ENCODE measurements around the gene SEMA3G. TPM values are rescaled to one million over a fixed set of nuclear protein-coding genes. Genes with fewer than 3 reads are reported as not detected.

The SEMA3G gene
- total and polyA plus RNA-seq, 2 experiments from 2014 or later, result 0.47 to 2.5 TPM

DNA sequence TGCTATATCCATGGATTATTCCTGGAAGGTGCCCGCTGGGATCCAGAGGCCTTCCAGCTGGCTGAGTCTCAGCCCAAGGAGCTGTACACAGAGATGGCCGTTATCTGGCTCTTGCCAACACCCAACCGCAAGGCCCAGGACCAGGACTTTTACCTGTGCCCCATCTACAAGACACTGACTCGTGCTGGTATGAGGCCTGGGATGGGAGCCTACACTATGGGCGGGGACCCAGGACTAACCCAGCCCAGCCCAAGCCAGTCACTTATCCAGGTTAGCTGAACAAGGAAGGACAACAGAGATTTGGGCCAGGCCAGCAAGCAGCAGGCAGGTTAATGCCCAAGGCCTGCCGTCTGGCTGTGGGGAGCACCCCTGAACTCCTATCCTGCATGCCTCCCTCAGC lies 45.3 kb downstream of the SEMA3G start:
- Histone ChIP-seq H3K27me3 (ENCODE audit: insufficient read depth) (no peaks in the 10 kb centered on the region), H3K27ac (ENCODE audit: low read depth) (no peak overlapping the region), H4K20me1 (replicated peaks; ENCODE audit: insufficient read depth) (no peaks in the 10 kb centered on the region; the same call in 1 of the 2 replicates), H3K79me2 (replicated peaks; ENCODE audit: insufficient read depth) (no peaks in the 10 kb centered on the region), H3F3A (replicated peaks; ENCODE audit: low read depth) (no peaks in the 10 kb centered on the region), H2AFZ (no peak overlapping the region), H3K4me1 (ENCODE audit: insufficient read depth) (no peaks in the 10 kb centered on the region), H3K36me3 (ENCODE audit: insufficient read depth) (no peaks in the 10 kb centered on the region), H3K4me2 (no peak overlapping the region), H3K4me3 (no peak overlapping the region), H3K9me2 (ENCODE audit: insufficient read depth) (no peaks in the 10 kb centered on the region)
- H3K4me1 Mint-ChIP-seq, result no peaks in the 10 kb centered on the region
- H3K27ac Mint-ChIP-seq, result no peak overlapping the region
- H3K36me3 Mint-ChIP-seq (ENCODE audit: low read depth), result peaks cover 35% of the 10 kb centered on the region
- ATAC-seq (no peak), DNase-seq (ENCODE audit: low spot score) (no peak)
- H3K4me3 Mint-ChIP-seq, result no peak overlapping the region
- peaks cover 13% of the 10 kb centered on the region for H3K27me3 Mint-ChIP-seq (ENCODE audit: insufficient read depth, low read depth, poor library complexity)
- no peaks in the 10 kb centered on the region for H3K9me3 Mint-ChIP-seq
- no peak for TF ChIP-seq POLR2AphosphoS5 (IDR thresholded peaks at IDR 0.05; ENCODE audit: low read depth)
- TF ChIP-seq EZH2phosphoT487 (IDR thresholded peaks at IDR 0.05; ENCODE audit: unreplicated experiment), result no peak
- no peak for TF ChIP-seq CREB1 (CRISPR knock-in tag; IDR thresholded peaks at IDR 0.05; ENCODE audit: low read depth)
- TF ChIP-seq, protein P1, sequence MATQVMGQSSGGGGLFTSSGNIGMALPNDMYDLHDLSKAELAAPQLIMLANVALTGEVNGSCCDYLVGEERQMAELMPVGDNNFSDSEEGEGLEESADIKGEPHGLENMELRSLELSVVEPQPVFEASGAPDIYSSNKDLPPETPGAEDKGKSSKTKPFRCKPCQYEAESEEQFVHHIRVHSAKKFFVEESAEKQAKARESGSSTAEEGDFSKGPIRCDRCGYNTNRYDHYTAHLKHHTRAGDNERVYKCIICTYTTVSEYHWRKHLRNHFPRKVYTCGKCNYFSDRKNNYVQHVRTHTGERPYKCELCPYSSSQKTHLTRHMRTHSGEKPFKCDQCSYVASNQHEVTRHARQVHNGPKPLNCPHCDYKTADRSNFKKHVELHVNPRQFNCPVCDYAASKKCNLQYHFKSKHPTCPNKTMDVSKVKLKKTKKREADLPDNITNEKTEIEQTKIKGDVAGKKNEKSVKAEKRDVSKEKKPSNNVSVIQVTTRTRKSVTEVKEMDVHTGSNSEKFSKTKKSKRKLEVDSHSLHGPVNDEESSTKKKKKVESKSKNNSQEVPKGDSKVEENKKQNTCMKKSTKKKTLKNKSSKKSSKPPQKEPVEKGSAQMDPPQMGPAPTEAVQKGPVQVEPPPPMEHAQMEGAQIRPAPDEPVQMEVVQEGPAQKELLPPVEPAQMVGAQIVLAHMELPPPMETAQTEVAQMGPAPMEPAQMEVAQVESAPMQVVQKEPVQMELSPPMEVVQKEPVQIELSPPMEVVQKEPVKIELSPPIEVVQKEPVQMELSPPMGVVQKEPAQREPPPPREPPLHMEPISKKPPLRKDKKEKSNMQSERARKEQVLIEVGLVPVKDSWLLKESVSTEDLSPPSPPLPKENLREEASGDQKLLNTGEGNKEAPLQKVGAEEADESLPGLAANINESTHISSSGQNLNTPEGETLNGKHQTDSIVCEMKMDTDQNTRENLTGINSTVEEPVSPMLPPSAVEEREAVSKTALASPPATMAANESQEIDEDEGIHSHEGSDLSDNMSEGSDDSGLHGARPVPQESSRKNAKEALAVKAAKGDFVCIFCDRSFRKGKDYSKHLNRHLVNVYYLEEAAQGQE (IDR thresholded peaks at IDR 0.05; ENCODE audit: unreplicated experiment), result no peak
- TF ChIP-seq, protein P2, sequence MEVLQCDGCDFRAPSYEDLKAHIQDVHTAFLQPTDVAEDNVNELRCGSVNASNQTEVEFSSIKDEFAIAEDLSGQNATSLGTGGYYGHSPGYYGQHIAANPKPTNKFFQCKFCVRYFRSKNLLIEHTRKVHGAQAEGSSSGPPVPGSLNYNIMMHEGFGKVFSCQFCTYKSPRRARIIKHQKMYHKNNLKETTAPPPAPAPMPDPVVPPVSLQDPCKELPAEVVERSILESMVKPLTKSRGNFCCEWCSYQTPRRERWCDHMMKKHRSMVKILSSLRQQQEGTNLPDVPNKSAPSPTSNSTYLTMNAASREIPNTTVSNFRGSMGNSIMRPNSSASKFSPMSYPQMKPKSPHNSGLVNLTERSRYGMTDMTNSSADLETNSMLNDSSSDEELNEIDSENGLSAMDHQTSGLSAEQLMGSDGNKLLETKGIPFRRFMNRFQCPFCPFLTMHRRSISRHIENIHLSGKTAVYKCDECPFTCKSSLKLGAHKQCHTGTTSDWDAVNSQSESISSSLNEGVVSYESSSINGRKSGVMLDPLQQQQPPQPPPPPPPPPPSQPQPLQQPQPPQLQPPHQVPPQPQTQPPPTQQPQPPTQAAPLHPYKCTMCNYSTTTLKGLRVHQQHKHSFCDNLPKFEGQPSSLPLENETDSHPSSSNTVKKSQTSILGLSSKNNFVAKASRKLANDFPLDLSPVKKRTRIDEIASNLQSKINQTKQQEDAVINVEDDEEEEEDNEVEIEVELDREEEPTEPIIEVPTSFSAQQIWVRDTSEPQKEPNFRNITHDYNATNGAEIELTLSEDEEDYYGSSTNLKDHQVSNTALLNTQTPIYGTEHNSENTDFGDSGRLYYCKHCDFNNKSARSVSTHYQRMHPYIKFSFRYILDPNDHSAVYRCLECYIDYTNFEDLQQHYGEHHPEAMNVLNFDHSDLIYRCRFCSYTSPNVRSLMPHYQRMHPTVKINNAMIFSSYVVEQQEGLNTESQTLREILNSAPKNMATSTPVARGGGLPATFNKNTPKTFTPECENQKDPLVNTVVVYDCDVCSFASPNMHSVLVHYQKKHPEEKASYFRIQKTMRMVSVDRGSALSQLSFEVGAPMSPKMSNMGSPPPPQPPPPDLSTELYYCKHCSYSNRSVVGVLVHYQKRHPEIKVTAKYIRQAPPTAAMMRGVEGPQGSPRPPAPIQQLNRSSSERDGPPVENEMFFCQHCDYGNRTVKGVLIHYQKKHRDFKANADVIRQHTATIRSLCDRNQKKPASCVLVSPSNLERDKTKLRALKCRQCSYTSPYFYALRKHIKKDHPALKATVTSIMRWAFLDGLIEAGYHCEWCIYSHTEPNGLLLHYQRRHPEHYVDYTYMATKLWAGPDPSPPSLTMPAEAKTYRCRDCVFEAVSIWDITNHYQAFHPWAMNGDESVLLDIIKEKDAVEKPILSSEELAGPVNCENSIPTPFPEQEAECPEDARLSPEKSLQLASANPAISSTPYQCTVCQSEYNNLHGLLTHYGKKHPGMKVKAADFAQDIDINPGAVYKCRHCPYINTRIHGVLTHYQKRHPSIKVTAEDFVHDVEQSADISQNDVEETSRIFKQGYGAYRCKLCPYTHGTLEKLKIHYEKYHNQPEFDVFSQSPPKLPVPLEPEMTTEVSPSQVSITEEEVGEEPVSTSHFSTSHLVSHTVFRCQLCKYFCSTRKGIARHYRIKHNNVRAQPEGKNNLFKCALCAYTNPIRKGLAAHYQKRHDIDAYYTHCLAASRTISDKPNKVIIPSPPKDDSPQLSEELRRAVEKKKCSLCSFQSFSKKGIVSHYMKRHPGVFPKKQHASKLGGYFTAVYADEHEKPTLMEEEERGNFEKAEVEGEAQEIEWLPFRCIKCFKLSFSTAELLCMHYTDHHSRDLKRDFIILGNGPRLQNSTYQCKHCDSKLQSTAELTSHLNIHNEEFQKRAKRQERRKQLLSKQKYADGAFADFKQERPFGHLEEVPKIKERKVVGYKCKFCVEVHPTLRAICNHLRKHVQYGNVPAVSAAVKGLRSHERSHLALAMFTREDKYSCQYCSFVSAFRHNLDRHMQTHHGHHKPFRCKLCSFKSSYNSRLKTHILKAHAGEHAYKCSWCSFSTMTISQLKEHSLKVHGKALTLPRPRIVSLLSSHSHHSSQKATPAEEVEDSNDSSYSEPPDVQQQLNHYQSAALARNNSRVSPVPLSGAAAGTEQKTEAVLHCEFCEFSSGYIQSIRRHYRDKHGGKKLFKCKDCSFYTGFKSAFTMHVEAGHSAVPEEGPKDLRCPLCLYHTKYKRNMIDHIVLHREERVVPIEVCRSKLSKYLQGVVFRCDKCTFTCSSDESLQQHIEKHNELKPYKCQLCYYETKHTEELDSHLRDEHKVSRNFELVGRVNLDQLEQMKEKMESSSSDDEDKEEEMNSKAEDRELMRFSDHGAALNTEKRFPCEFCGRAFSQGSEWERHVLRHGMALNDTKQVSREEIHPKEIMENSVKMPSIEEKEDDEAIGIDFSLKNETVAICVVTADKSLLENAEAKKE (CRISPR knock-in tag; IDR thresholded peaks at IDR 0.05), result no peak
- TF ChIP-seq ZNF331 (CRISPR knock-in tag; IDR thresholded peaks at IDR 0.05; ENCODE audit: low read depth), result no peak
- TF ChIP-seq, protein P3, sequence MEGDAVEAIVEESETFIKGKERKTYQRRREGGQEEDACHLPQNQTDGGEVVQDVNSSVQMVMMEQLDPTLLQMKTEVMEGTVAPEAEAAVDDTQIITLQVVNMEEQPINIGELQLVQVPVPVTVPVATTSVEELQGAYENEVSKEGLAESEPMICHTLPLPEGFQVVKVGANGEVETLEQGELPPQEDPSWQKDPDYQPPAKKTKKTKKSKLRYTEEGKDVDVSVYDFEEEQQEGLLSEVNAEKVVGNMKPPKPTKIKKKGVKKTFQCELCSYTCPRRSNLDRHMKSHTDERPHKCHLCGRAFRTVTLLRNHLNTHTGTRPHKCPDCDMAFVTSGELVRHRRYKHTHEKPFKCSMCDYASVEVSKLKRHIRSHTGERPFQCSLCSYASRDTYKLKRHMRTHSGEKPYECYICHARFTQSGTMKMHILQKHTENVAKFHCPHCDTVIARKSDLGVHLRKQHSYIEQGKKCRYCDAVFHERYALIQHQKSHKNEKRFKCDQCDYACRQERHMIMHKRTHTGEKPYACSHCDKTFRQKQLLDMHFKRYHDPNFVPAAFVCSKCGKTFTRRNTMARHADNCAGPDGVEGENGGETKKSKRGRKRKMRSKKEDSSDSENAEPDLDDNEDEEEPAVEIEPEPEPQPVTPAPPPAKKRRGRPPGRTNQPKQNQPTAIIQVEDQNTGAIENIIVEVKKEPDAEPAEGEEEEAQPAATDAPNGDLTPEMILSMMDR (conservative IDR thresholded peaks at IDR 0.05; ENCODE audit: low read depth in 2 of 2), result no peak
- no peak for TF ChIP-seq JUNB (IDR thresholded peaks at IDR 0.05; ENCODE audit: unreplicated experiment)

Data from GM23338 (cell line).